ENCODE results near the gene PDCD4. TPM values are rescaled to one million over a fixed set of nuclear protein-coding genes. Genes with fewer than 3 reads are reported as not detected.

The PDCD4 gene
- total and polyA plus RNA-seq, 2 donors (not counting 3 experiments of a cell fraction or from before 2014, with no cell fraction given) = 14.4 to 47.9 TPM

GRCh38 chr10:110867807-110868465 is 3.8 kb upstream of the PDCD4 start:
- DNase-seq (ENCODE audit: low read depth, low spot score) (no peak), FAIRE-seq (no peak)
- H3K27me3 ChIP-seq (ENCODE audit: control insufficient read depth in 2 of 2, insufficient read depth in 2 of 2, low read length in 2 of 2) = peaks cover 11 to 13% of the 10 kb centered on the region in 2 experiments
- no peak overlapping the region for H2AFZ ChIP-seq (ENCODE audit: low read depth, low read length)
- CTCF ChIA-PET = interaction anchor here (1.5 to 3.2 kb wide), 3 partner anchors 22 to 1269 kb away, joined by 3 to 10 read pairs (median 4); no protein-coding TSS in a partner anchor
- no peak overlapping the region for H3K27ac ChIP-seq (ENCODE audit: insufficient read depth, low read depth, low read length)
- H3K36me3 ChIP-seq (ENCODE audit: control insufficient read depth in 2 of 2, extremely low read depth in 1 of 2, insufficient read depth in 2 of 2, low read length in 2 of 2) = no peaks in the 10 kb centered on the region
- POLR2A ChIA-PET = no interaction called here
- no peaks in the 10 kb centered on the region for H3K9me1 ChIP-seq (replicated peaks; ENCODE audit: control insufficient read depth, extremely low read depth, insufficient read depth, low read length)
- BruUV-seq (replicated peaks) = no TSS peak
- no peaks in the 10 kb centered on the region for H3K9me3 ChIP-seq (replicated peaks; ENCODE audit: control insufficient read depth, insufficient read depth, low read length)
- H3K79me2 ChIP-seq (ENCODE audit: control insufficient read depth, insufficient read depth, low read length) = no peaks in the 10 kb centered on the region
- no peak overlapping the region for H3K4me2 ChIP-seq (ENCODE audit: insufficient read depth, low read length)
- peaks cover 9% of the 10 kb centered on the region for H3K4me1 ChIP-seq (ENCODE audit: control insufficient read depth, extremely low read depth, insufficient read depth, low read length)
- H3K4me3 ChIP-seq (replicated peaks in 1 of 3; ENCODE audit: insufficient read depth in 1 of 3, low read depth in 1 of 3, low read length in 3 of 3) = no peak overlapping the region
- dilution Hi-C loops (cut with MboI; ENCODE audit: extremely low pct_ligation_motif_present, low sequenced_read_pairs) (no loop called here), intact Hi-C loops (cut with micrococcal nuclease) (no loop called here)
- H4K20me1 ChIP-seq (replicated peaks; ENCODE audit: control insufficient read depth, extremely low read depth, insufficient read depth, low read length) = no peaks in the 10 kb centered on the region
- TF ChIP-seq MYC (IDR thresholded peaks at IDR 0.05; ENCODE audit: low read depth, low read length) = no peak
- TF ChIP-seq POLR2AphosphoS5 (IDR thresholded peaks at IDR 0.05; ENCODE audit: insufficient read depth, low read depth, low read length) = no peak
- TF ChIP-seq MAX (IDR thresholded peaks at IDR 0.05; ENCODE audit: insufficient read depth, insufficient read length) = no peak
- no peak for TF ChIP-seq EZH2 (IDR thresholded peaks at IDR 0.05; ENCODE audit: borderline replicate concordance, low read depth, low read length, severe bottlenecking)
- no peak for TF ChIP-seq FOS (IDR thresholded peaks at IDR 0.05; ENCODE audit: borderline replicate concordance, insufficient read depth, low read length)
- no peak for TF ChIP-seq POLR2A (IDR thresholded peaks at IDR 0.05; ENCODE audit: low read depth, low read length)
- no peak overlapping the region for H3K9ac ChIP-seq (replicated peaks; ENCODE audit: extremely low read depth, insufficient read depth, low read length)

DNA sequence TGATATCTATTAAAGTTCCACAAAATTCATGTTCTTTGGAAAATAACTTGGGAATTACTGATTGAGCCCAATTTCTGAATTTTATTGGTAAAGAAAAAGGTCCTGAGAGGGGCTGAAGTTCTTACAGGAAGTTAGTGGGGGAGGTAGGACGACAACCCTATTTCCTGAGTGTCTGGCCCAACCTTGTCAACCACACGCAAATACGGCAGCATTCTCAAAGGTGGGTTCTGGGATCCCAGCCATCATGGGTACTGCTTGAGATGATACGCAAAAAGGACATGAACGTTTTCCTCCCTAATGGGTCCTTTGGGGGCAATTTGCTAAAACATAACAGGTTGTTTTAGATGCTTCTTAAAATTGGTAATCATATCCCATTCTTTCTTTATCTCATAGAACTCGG is 2.7 kb upstream of the PDCD4 start:
- Histone ChIP-seq H3K4me2 (ENCODE audit: insufficient read depth, low read length) (no peak overlapping the region), H3K9ac (replicated peaks; ENCODE audit: extremely low read depth, insufficient read depth, low read length) (no peak overlapping the region), H3K9me1 (replicated peaks; ENCODE audit: control insufficient read depth, extremely low read depth, insufficient read depth, low read length) (no peaks in the 10 kb centered on the region), H3K4me1 (ENCODE audit: control insufficient read depth, extremely low read depth, insufficient read depth, low read length) (peaks cover 20% of the 10 kb centered on the region), H3K9me3 (replicated peaks; ENCODE audit: control insufficient read depth, insufficient read depth, low read length) (no peaks in the 10 kb centered on the region), H3K79me2 (ENCODE audit: control insufficient read depth, insufficient read depth, low read length) (no peaks in the 10 kb centered on the region), H2AFZ (ENCODE audit: low read depth, low read length) (no peak overlapping the region), H3K4me3 (replicated peaks in 1 of 3; ENCODE audit: insufficient read depth in 1 of 3, low read depth in 1 of 3, low read length in 3 of 3) (no peak overlapping the region), H3K36me3 (ENCODE audit: control insufficient read depth in 2 of 2, extremely low read depth in 1 of 2, insufficient read depth in 2 of 2, low read length in 2 of 2) (no peaks in the 10 kb centered on the region), H3K27ac (ENCODE audit: insufficient read depth, low read depth, low read length) (no peak overlapping the region), H4K20me1 (replicated peaks; ENCODE audit: control insufficient read depth, extremely low read depth, insufficient read depth, low read length) (no peaks in the 10 kb centered on the region), H3K27me3 (ENCODE audit: control insufficient read depth in 2 of 2, insufficient read depth in 2 of 2, low read length in 2 of 2) (peaks cover 12% of the 10 kb centered on the region in 2 experiments)
- dilution Hi-C loops (cut with MboI; ENCODE audit: extremely low pct_ligation_motif_present, low sequenced_read_pairs) (no loop called here), intact Hi-C loops (cut with micrococcal nuclease) (no loop called here)
- TF ChIP-seq, protein P1, sequence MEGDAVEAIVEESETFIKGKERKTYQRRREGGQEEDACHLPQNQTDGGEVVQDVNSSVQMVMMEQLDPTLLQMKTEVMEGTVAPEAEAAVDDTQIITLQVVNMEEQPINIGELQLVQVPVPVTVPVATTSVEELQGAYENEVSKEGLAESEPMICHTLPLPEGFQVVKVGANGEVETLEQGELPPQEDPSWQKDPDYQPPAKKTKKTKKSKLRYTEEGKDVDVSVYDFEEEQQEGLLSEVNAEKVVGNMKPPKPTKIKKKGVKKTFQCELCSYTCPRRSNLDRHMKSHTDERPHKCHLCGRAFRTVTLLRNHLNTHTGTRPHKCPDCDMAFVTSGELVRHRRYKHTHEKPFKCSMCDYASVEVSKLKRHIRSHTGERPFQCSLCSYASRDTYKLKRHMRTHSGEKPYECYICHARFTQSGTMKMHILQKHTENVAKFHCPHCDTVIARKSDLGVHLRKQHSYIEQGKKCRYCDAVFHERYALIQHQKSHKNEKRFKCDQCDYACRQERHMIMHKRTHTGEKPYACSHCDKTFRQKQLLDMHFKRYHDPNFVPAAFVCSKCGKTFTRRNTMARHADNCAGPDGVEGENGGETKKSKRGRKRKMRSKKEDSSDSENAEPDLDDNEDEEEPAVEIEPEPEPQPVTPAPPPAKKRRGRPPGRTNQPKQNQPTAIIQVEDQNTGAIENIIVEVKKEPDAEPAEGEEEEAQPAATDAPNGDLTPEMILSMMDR (IDR thresholded peaks at IDR 0.05; ENCODE audit: extremely low read depth in 1 of 2, insufficient read depth in 1 of 2, low read depth in 1 of 2, low read length in 2 of 2) = no peak
- TF ChIP-seq MYC (IDR thresholded peaks at IDR 0.05; ENCODE audit: low read depth, low read length) (no peak), GATA2 (IDR thresholded peaks at IDR 0.05; ENCODE audit: insufficient read depth, insufficient read length, low read depth, low read length) (no peak), JUN (IDR thresholded peaks at IDR 0.05; ENCODE audit: borderline replicate concordance, insufficient read depth, insufficient read length, low read depth) (no peak), EZH2 (IDR thresholded peaks at IDR 0.05; ENCODE audit: borderline replicate concordance, low read depth, low read length, severe bottlenecking) (no peak)
- CTCF ChIA-PET = interaction anchor here (1.6 to 3.2 kb wide), 2 partner anchors 123 to 1268 kb away, joined by 4 to 10 read pairs; no protein-coding TSS in a partner anchor
- FAIRE-seq (no peak), DNase-seq (ENCODE audit: low read depth, low spot score) (no peak)
- no TSS peak for BruUV-seq (replicated peaks)
- POLR2A ChIA-PET = no interaction called here

Data from endothelial cell of umbilical vein (primary cell).